HG03571 (cell line): ENCODE data around the gene TDG.

ENCODE experiments used
- ATAC-seq: cut with Tn5 transposase; IDR thresholded peaks from one replicate; pipeline ENCODE4 v1.9.1; 2021; ENCODE audit not compliant: unreplicated experiment

The TDG gene

DNA sequence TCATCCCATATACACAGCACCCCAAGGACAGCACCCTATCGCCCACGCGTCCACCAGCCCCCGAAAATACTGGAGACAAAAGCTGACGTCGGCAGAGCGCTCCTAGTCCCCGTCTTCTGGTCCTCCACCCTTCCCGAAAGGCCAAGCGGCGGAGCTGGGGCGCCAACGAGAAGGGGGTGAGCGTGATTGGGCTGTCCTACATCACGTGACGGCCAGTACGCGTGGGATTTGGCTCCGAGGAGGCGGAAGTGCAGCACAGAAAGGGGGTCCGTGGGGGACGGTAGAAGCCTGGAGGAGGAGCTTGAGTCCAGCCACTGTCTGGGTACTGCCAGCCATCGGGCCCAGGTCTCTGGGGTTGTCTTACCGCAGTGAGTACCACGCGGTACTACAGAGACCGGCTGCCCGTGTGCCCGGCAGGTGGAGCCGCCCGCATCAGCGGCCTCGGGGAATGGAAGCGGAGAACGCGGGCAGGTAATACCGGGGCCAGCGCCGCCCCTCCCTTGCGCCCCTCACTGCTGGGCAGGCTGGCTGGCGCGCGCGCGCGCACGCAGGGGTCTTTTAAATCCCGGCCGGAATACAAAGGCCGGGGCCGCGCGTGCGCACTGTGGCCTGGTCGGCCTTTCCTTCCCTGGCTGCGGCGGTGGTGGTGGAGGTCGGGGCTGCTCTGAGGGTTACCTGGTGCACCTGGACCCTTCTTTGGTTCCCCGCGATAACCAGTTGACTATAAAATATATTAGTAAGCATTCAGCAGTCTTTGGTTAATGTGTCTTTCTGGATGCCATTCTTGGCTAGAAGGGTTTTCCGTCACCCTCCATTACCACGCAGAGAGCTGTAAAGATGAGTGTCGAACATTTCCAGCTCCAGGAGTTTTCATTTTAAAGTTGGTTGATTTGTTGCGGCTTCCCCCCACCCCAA, at the start of gene TDG:
Gene TDG (plus strand): TSS at position 283 of the 915 bp plus-strand sequence. CDS start 166 bp downstream, at position 449.
- ATAC-seq, result peak; percentile 92

DNA sequence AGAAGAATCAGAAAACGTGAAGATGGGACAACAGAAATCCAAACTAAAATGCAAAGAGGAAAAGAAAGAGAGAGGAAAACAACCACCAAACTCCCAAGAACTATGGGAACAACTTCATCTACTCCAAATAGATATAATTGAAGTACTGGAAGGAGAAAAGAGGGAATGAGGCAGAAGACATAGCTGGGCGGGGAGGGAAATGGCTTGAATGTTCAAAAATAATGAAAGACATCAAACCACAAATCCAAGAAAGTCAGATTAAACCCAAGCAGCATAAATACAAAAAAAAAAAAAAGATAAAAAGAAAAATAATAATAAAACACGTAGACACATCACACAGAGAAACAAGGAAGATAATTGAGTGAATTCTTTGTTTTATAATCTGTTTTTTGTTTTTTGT, 47.8 kb upstream of the TDG start:
- no peak for ATAC-seq

DNA sequence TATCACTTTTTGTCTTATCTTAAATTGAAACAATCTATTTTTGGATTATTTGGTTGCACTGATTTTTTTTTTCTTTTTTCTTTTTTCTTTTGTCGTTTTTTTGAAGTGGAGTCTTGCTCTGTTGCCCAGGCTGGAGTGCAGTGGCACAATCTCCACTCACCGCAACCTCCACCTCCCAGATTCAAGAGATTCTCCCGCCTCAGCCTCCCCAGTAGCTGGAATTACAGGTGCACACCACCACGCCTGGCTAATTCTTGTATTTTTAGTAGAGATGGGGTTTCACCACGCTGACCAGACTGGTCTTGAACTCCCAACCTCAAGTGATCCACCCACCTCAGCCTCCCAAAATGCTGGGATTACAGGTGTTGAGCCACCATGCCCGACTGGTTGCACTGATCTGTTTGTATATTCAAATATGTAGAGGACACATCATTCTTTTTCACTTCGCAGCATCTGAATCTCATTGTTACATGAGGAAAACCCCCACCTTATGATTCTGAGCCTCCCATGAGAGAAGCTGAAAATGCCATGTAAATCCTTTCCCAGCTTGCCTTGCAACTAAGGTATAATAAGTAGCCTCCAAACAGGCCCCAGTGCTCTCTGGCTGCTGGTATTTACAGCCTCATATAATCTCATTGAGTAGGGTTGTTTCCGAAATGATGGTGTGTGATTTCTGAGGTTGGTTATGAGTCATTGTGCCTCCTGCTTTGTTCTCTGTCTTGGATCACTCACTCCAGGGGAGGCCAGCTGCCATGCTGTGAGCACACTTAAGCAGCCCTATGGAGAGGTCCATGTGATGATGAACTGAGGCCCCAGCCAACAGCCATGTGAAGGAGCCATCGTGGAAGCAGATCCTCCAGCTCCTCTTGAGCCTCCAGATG, 40.7 kb upstream of the TDG start:
- peak; percentile 39 for ATAC-seq

DNA sequence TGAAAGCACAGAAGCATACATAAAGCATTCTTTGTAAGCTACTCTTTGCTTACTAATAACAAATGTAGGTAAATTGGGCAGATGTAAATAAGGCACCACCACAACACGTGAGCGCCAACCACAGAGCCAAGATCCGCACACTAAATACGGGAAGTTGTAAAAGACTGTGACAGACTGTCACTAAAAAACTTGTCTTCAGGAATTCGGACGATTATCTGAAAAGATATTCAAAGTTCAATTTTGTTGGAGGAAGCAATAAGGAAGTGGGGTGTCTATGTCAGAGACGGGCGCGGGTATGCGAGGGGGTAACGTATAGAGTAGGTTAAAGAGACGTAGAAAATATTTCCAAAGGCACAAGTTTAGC, 37.0 kb upstream of the TDG start:
- ATAC-seq, result peak; percentile 19

DNA sequence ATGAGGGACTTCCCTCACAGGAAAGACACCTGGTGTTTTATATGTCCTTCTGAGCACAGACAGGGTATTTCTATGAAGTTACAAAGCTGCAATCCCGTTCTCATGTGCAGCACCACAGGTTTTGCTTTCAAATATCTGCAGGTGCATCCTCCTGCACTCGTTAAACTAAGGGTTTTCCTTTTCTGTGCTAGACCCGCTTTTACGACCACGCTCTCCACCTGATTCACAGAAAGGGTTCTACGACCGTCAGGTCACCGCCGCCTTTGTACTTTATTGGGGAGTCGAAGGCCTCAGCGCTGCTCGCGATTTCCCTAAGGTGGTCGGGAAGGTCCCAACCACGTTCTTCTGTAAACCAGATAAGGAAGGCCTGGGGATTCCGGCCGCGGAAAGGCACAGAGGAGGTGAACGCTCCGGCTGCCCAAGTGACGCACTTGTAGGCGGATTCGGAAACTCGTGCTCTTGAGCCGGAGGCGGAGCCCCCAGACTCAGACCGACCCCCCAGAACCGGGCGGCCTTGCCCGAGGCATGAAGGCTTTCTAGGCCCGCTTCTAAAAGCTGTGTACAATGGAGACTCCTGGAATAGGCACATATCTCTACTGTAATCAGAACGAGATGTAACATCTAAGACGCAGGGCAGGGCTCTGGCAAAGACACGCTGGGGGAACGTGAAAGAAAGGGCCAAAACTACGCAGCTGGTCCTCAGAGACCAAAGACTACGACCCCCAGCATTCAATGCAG, 36.5 kb upstream of the TDG start:
- peak; percentile 20 for ATAC-seq

DNA sequence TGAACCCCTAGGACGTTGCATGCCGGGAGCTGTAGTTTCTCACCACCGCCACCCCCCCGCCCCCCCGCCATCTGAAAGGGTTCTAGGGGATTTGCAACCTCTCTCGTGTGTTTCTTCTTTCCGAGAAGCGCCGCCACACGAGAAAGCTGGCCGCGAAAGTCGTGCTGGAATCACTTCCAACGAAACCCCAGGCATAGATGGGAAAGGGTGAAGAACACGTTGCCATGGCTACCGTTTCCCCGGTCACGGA, 36.0 kb upstream of the TDG start:
- no peak for ATAC-seq

DNA sequence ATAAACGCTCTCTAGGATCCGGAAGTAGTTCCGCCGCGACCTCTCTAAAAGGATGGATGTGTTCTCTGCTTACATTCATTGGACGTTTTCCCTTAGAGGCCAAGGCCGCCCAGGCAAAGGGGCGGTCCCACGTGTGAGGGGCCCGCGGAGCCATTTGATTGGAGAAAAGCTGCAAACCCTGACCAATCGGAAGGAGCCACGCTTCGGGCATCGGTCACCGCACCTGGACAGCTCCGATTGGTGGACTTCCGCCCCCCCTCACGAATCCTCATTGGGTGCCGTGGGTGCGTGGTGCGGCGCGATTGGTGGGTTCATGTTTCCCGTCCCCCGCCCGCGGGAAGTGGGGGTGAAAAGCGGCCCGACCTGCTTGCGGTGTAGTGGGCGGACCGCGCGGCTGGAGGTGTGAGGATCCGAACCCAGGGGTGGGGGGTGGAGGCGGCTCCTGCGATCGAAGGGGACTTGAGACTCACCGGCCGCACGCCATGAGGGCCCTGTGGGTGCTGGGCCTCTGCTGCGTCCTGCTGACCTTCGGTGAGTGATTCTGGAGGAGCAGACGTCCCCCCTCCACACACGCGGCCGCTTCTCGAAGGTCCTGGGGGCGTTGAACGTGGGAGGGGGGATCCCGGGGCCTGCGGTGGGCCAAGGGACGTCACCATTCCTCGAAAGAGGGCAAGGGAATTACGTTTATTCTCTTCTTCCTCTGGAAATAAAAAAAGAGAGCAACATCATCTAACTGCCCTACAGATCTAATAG, 35.5 kb upstream of the TDG start, which contains the start of gene HSP90B1:
Gene HSP90B1 (plus strand): TSS at position 377 of the 753 bp plus-strand sequence. CDS start 106 bp downstream, at position 483.
- ATAC-seq, result peak; percentile 62

DNA sequence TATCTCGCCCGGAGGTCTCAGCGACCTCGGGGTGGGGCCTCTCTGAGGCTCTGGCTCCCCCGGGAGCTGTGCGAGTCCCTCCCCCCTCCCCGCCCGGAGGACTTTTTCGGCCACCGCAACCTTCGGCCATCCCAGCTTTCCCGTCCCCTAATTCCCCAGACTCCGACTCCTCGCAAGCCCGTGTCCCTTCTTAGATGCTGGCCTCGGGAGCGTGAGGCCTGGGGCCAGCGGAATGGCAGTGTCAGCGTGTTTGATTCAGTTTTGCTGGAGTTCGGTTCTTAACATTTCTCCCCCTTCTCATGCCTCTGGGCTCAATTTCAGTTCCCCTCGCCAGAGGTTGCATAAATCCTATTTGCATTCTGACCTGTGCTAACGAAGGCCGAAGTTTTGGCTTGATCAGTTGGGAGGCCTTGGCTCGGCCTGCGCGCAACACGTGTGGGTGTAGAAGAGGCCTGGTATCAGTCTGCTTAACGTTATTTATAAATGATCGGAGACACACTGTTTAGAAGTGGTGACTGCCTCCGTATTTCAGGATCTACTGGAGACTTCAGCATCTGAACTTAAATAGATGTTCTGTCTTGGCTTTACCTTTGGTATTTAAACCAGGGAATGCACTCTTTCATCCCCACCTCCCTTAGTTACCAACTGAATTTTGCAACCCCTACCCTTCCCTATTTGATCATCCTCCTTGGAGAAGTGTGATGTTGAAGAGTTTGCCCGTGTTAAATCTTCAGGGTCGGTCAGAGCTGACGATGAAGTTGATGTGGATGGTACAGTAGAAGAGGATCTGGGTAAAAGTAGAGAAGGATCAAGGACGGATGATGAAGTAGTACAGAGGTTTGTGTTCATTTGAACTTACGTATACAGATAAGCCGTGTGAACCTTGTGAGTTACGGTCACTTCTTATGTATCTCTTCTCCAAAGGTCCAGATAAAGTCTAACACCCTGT, 34.6 kb upstream of the TDG start:
- ATAC-seq, result no peak

DNA sequence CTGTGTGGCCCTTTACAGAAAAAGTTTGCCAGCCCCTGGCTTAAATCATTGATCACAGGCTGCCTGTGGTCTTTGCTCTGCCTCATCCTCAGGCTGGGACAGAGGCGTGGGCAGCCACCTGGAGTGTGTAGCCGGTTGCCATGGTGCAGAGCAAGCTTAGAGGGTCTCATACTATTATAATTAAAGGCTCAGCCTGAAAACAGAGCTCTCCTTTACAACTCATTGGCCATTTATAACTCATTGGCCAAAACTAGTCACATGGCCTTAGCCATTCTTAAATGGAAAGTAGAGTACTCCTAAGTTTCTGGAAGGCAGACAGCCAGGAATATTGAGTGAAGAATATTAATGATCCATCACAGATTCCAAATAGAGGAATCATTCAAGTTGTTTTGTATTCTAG, 32.4 kb upstream of the TDG start:
- ATAC-seq, result no peak

DNA sequence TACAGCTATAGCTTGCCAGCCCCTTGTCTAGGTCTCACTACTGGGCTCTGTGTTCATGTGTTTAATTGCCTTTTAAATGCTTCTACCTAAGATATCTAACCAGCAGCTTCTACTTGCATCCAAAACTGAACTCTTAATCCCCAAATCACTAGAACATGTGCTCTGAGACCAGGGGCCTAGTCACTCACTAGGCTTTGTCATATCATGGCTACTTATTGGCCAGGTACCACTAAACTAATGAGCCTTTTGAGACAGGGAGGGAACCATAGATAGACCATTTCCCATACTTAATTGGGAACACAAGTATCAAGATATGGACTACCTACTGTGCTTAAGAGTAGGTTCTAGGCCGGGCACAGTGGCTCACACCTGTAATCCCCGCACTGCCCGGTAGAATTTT, 29.0 kb upstream of the TDG start:
- ATAC-seq, result no peak

DNA sequence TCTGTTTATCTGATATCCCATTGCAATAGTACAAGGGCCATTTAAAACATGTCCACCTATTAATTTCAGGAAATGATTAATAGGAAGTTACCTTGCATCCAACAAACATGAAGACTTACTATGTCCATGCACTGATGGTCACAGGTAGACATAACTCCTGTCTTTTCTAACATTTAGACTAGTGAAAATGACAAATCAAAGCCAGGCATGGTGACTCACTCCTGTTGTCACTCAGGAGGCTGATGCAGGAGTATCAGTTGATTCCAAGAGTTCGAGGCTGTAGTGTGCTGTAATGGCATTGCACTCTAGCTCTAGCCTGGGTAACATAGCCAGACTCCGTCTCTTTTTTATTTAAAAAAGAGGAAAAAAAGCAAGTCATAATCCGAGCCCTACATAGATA, 20.7 kb upstream of the TDG start:
- ATAC-seq, result no peak

DNA sequence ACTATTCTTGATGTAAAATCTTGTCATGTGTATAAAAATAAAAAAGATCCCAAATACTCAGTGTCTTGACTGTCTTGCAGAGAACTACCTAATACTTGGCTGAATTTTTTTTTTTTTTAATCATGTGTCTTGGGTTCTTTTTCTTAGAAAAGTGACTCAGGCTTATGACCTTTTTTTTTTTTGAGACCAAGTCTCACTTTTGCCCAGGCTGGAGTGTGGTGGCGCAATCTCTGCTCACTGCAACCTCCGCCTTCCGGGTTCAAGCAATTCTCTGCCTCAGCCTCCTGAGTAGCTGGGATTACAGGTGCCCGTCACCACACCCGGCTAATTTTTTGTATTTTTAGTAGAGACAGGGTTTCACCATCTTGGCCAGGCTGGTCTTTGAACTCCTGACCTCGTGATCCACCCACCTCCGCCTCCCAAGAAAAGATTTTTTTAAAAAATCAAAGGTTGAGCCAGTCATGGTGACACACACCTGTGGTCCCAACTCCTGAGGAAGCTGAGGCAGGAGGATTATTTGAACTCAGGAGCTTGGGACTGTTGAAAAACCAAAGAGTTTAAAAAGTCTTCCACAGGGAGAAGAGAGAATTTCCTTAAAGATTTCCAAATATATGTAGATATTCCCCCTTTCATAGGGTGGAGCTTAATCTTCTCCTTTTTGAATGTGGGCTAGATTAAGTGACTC, 17.7 kb upstream of the TDG start:
- ATAC-seq, result no peak

DNA sequence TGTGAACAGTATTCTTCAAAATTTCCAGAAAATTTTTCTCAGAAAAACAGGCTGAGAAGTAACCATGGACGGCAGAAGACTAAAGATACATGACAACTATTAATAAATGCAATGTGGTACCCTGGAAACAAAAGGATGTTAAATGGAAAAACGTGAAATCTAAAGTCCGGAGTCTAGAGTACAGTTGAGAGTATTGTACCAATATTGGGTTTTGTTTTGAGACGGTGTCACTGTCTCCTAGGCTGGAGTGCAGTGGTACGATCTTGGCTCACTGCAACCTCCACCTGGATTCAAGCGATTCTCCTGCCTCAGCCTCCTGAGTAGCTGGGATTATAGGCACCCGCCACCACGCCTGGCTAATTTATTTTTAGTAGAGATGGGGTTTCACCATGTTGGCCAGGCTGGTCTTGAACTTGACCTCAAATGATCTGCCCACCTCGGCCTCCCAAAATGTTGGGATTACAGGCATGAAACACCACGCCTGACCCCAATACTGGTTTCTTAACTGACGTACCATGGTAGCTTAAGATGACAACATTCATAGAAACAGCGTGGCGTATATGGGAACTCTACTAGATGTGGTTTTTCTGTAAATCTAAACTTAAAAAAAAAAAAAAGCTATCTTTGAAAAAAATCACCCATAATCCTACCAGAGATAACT, 16.8 kb upstream of the TDG start:
- no peak for ATAC-seq

DNA sequence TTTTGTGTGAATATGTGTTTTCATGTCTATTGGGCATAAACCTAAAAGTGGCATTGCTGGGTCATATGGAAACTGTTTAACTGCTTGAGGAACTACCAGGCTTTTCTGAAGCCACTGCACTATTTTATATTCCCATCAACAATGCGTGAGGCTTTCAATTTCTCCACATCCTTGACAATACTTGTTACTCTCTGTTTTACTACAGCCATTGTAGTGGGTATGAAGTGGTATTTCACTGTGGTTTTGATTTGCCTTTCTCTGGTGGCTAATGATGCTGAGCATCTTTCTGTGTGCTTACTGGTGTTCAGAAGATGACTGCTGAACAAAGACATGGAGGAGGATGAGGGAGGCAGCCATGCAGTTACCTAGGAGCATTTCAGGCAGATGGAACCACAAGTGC, 13.2 kb upstream of the TDG start:
- no peak for ATAC-seq

DNA sequence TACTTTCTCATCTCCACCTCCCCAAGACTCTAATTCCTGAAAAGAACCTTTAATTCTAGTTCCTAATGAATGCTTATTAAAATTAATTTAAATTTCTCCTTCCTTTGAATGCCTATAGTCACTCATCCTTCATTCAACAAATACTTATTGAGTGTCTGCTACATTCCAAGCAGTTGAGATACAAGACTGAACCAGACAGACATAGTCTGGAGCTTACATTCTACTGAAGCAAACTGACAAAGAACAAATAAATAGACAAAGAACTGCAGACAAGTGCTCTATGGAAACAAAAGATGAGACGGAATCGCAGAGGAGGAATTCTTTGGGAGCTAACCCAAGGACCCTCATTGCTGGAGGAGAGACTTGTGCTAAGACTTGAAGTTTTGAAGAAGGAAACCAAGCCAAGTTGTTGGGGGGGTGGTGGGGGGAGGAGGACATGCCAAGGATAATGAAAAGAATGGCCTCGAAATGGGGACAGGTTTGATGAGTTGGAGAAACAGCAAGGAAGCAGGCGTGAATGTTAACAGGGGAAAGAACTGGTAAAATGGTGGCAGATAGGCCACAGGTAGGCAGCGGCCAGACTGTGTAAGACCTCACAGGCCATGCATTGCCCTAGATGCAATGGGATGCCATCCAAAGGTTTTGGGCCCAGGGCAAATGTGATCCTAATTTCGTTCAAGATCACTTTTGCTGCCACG, 9.7 kb upstream of the TDG start:
- no peak for ATAC-seq

DNA sequence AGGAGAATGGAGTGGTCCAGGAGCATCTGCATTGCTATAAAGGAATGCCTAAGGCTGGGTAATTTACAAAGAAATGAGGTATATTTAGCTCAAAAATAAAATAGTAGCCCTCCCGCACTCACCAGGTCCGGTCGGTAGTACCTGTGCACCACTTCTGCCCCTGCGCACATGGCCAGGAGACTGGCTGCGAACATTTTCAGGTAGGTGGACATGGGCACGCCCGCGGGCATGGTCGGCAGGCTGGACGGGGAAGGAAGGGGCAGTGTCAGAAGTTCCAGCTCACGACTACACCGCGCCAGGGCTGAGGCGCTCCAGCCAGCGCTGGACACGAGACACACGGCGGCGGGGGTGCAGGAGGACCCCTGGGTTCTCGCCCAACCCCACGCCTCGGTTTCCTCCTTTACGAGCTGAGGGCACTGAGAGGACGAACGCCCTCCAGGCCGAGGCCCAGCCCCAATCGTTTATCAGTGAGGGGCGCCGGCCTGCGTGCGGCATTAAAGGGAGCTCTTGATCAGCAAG, 9.1 kb upstream of the TDG start:
- peak; percentile 25 for ATAC-seq

DNA sequence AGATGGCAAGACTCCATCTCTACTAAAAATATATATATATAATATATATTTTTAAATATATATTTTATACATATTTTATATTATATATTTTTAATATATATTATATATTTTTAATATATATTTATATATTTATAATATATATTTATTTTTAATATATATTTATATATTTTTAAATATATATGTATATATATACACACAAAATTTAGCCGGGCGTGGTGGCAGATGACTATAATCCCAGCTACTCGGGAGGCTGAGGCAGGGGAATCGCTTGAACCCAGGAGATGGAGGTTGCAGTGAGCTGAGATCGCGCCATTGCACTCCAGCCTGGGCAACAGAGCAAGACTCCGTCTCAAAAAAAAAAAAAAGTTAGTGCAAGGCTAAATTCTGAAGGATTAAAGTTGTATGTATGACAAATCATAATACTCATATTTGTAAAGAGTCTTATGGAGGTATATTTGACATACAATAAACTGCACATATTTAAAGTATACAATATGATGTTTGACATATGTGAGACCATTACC, 7.7 kb upstream of the TDG start:
- no peak for ATAC-seq
